C4-2B (cell line): Measurements from ENCODE around the gene RTEL1.
"Not testable (repeated sequence)": the region's sequence is repeated elsewhere in the genome, so short reads cannot be mapped to it uniquely, and the experiment has no call there.

Experiments used
- H3K27ac ChIP-seq: fragments of 450-650 bp; 2 replicates; pipeline ENCODE4 v1.5.1; 2017
- ZFX ChIP-seq: fragments of 450-650 bp; IDR thresholded peaks from 2 replicates; pipeline ENCODE4 v1.6.1; 2017
- TF ChIP-seq, protein P1 (sequence below): fragments of 450-650 bp; conservative IDR thresholded peaks from 2 replicates; pipeline ENCODE4 v1.5.1; 2017; ENCODE audit warnings: mild to moderate bottlenecking

RTEL1 gene, protein sequence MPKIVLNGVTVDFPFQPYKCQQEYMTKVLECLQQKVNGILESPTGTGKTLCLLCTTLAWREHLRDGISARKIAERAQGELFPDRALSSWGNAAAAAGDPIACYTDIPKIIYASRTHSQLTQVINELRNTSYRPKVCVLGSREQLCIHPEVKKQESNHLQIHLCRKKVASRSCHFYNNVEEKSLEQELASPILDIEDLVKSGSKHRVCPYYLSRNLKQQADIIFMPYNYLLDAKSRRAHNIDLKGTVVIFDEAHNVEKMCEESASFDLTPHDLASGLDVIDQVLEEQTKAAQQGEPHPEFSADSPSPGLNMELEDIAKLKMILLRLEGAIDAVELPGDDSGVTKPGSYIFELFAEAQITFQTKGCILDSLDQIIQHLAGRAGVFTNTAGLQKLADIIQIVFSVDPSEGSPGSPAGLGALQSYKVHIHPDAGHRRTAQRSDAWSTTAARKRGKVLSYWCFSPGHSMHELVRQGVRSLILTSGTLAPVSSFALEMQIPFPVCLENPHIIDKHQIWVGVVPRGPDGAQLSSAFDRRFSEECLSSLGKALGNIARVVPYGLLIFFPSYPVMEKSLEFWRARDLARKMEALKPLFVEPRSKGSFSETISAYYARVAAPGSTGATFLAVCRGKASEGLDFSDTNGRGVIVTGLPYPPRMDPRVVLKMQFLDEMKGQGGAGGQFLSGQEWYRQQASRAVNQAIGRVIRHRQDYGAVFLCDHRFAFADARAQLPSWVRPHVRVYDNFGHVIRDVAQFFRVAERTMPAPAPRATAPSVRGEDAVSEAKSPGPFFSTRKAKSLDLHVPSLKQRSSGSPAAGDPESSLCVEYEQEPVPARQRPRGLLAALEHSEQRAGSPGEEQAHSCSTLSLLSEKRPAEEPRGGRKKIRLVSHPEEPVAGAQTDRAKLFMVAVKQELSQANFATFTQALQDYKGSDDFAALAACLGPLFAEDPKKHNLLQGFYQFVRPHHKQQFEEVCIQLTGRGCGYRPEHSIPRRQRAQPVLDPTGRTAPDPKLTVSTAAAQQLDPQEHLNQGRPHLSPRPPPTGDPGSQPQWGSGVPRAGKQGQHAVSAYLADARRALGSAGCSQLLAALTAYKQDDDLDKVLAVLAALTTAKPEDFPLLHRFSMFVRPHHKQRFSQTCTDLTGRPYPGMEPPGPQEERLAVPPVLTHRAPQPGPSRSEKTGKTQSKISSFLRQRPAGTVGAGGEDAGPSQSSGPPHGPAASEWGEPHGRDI (N-terminal part only)

DNA sequence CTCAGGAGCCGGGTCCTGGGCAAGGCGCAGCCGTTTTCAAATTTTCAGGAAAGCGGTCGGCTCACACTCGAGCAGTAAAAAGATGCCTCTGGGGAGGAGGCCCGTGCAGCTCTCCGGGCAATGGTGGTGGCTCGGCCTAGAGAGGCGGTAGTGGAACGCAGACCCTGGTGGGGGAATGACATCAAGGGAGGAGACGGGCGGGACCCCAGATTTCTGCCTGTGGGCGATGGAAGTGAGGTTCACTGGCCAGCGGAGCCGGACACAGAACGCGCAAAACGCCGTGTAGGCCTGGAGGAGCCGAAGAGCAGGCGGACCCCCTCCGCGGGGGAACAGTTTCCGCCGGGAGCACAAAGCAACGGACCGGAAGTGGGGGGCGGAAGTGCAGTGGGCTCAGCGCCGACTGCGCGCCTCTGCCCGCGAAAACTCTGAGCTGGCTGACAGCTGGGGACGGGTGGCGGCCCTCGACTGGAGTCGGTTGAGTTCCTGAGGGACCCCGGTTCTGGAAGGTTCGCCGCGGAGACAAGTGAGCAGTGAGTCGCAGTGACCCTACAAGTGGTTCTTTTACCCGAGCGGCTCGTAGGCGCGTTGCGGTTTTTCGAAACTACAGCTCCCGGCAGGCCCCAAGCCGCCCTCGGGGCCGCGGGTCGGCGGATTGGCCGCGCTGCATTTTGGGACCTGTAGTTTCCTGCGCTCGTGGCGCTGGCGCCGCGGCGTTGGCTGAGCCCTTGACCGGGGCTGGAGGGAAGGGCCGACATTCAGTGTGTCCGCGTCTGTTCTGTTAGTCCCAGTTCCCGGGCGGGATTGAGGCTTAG, at the start of gene RTEL1:
TSS of gene RTEL1 (plus strand) at position 376 of the 812 bp plus-strand sequence. CDS start 1,091 bp downstream, outside the sequence.
- TF ChIP-seq, protein P1, sequence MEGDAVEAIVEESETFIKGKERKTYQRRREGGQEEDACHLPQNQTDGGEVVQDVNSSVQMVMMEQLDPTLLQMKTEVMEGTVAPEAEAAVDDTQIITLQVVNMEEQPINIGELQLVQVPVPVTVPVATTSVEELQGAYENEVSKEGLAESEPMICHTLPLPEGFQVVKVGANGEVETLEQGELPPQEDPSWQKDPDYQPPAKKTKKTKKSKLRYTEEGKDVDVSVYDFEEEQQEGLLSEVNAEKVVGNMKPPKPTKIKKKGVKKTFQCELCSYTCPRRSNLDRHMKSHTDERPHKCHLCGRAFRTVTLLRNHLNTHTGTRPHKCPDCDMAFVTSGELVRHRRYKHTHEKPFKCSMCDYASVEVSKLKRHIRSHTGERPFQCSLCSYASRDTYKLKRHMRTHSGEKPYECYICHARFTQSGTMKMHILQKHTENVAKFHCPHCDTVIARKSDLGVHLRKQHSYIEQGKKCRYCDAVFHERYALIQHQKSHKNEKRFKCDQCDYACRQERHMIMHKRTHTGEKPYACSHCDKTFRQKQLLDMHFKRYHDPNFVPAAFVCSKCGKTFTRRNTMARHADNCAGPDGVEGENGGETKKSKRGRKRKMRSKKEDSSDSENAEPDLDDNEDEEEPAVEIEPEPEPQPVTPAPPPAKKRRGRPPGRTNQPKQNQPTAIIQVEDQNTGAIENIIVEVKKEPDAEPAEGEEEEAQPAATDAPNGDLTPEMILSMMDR = no peak
- peak; percentile 86; the same call in 1 of the 2 replicates for TF ChIP-seq ZFX
- H3K27ac ChIP-seq = peak within 1 kb of the TSS; percentile 80

DNA sequence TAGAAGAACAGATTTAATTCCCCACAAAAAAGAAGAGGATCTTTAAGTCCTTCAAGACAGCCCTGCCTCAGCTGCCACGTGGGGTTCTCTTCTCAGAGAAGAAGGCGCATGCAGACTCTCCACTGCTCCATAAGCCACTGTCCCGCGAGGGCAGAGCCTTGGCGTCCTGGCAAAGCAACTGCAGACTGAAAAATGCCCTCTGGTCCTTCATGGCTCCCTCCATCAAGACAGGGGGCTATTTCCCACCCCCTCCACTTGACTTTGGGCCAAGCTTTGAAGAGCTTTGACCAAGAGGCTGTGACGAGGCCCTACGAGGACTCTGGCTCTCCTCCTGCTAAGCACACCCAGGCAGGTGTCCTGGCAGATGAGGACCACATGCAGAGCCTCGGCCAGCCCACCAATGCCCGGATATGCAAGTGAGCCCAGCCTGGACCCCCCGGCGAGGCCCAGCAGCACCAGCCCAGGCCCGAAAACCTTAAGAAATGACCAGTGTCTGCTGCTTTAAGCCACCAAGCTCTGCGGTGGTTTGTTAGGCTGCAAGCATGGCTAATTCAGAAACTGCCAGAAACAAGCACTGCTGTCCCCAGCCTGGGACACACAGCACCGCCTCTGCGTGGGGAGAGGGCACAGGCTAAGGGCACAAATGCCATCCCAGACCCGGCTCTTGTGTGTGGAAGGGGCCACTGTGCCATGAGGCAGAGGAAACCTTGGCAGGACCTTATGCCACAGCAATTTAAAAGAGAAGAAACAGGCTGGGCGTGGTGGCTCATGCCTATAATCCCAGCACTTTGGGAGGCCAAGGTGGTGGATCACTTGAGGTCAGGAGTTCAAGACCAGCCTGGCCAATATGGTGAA, 47.3 kb upstream of the RTEL1 start:
- H3K27ac ChIP-seq = no peak overlapping the region
- TF ChIP-seq, protein P1 = no peak

DNA sequence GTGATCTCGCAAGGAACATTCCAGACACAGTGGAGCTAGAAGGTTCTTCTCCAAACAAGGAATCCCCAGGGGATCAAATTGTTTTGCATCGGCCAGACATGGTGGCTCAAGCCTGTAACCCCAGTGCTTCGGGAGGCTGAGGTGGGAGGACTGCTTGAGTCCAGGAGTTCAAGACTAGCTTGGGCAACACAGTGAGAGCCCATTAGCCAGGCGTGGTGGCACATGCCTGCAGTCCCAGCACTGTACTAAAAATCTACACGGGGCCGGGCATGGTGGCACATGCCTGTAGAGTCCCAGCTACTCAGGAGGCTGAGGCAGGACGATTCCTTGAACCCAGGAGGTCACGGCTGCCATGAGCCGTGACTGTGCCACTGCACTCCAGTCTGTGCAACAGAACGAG, 46.5 kb upstream of the RTEL1 start:
- H3K27ac ChIP-seq = no peak overlapping the region
- TF ChIP-seq ZFX = no peak
- TF ChIP-seq, protein P1 = no peak

DNA sequence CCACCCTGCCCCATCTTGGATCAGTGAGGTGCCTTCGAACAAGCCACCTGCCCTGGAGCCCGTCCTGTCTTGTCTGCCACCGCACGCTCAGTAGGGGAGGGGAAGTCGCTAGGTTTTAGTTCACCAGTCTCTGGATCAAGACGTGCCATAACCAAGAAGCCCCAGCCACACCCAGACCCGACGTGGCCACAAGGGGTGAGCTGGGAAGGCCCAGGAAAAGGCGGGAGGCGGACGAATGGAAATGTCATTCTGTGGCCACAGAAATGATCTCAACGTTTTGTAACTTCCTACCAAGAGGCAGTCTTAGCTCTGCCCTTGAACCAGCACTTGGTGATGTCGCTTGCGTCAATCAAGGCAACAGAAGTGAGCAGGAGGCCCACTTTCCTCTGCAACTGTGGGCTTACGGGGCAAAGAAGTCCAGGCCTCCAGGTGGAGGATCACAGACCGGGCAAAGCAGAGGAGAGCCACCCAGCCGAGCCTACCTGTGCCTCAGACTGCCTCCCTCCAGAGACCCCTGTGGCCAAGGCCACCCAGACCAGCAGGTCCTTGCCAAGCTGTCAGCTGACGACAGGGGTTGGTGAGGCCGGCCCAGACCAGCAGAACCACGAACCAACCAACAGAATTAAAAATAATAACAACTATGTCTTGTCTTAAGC, 45.7 kb upstream of the RTEL1 start:
- TF ChIP-seq, protein P1 = no peak
- no peak for TF ChIP-seq ZFX
- H3K27ac ChIP-seq = no peak overlapping the region

DNA sequence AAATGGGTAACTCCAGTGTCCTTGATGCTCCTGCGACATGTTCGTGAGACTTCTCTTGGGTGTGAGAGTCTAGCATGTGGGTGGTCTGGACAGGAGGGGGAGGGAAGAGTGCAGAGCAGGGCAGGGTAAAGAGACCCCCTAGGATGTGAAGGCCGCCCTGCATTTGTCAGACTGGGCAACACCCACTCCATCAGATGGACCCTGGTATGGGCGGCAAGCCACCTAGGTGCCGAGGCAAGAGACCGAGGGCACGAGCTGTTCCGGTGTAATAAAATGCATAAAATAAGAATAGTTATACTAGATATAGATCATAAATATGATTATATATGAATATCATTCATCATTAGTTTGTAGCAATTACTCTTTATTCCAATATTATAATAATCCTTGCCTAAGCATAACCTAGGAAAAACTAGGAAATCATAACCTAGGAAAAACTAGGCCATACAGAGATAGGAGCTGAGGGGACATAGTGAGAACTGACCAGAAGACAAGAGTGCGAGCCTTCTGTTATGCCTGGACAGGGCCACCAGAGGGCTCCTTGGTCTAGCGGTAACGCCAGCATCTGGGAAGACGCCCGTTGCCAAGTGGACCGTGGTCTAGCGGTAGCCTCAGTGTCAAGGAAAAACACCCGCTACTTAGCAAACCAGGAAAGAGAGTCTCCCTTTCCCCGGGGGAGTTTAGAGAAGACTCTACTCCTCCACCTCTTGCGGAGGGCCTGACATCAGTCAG, 44.1 kb upstream of the RTEL1 start:
- not testable (repeated sequence) for H3K27ac ChIP-seq
